DOHH2 (cell line): Measurements from ENCODE around the gene C1orf50.

Experiments used
- H3F3A ChIP-seq: fragments of 200-600 bp; sonication (generic), shearing (Covaris generic); 2 replicates; pipeline ENCODE4 v1.6.0; 2016; ENCODE audit warnings: antibody characterized with exemption, mild to moderate bottlenecking; ENCODE audit not compliant: control insufficient read depth, insufficient read depth
- H3K27ac ChIP-seq: fragments of 200-600 bp; sonication (generic); 2 replicates; pipeline ENCODE4 v1.5.1; 2014; ENCODE audit warnings: low read depth, mild to moderate bottlenecking, low read length, moderate library complexity
- H3K27me3 ChIP-seq: fragments of 200-600 bp; sonication (generic); 2 replicates; pipeline ENCODE4 v1.6.1; 2014; ENCODE audit warnings: mild to moderate bottlenecking, low read length, mixed read lengths; ENCODE audit not compliant: control insufficient read depth
- H3K36me3 ChIP-seq: fragments of 200-600 bp; sonication (generic); 2 replicates; pipeline ENCODE4 v1.6.1; 2014; ENCODE audit warnings: mild to moderate bottlenecking, low read length, moderate library complexity, mixed read lengths; ENCODE audit not compliant: control insufficient read depth
- H3K4me1 ChIP-seq: fragments of 200-600 bp; sonication (generic); 2 replicates; pipeline ENCODE4 v1.6.1; 2014; ENCODE audit warnings: mild to moderate bottlenecking, low read length, mixed read lengths; ENCODE audit not compliant: control insufficient read depth
- H3K4me2 ChIP-seq: fragments of 200-600 bp; sonication (generic); 2 replicates; pipeline ENCODE4 v1.6.0; 2014; ENCODE audit warnings: mild to moderate bottlenecking, low read length, moderate library complexity
- H3K4me3 ChIP-seq: fragments of 200-600 bp; sonication (generic); 2 replicates; pipeline ENCODE4 v1.5.1; 2014; ENCODE audit warnings: mild to moderate bottlenecking, low read length, mixed read lengths
- H3K79me2 ChIP-seq: fragments of 200-600 bp; sonication (generic); 2 replicates; pipeline ENCODE4 v1.6.1; 2014; ENCODE audit warnings: mild to moderate bottlenecking, low read length, mixed read lengths; ENCODE audit not compliant: control insufficient read depth
- H3K9me2 ChIP-seq: fragments of 200-600 bp; sonication (generic); replicated peaks from 2 replicates; pipeline ENCODE4 v1.6.1; 2014; ENCODE audit warnings: mild to moderate bottlenecking, low read length, mixed read lengths; ENCODE audit not compliant: control insufficient read depth
- H3K9me3 ChIP-seq: fragments of 200-600 bp; sonication (generic); 2 replicates; pipeline ENCODE4 v1.6.1; 2014; ENCODE audit warnings: antibody characterized with exemption, low read length, mixed read lengths; ENCODE audit not compliant: control insufficient read depth, insufficient read depth
- H4K20me1 ChIP-seq: fragments of 200-600 bp; sonication (generic); 2 replicates; pipeline ENCODE4 v1.6.0; 2014; ENCODE audit warnings: low read depth, mild to moderate bottlenecking, antibody characterized with exemption, low read length, moderate library complexity; ENCODE audit not compliant: control insufficient read depth, insufficient read depth
- CTCF ChIP-seq: fragments of 200-600 bp; sonication (generic); IDR thresholded peaks from one replicate; pipeline ENCODE4 v1.5.1; 2014; ENCODE audit warnings: antibody characterized with exemption, mild to moderate bottlenecking, low read depth, low read length; ENCODE audit not compliant: poor library complexity, severe bottlenecking
- EZH2phosphoT487 ChIP-seq: fragments of 200-600 bp; sonication (generic); IDR thresholded peaks from 2 replicates; pipeline ENCODE4 v1.6.1; 2017; ENCODE audit warnings: borderline replicate concordance, mild to moderate bottlenecking, antibody characterized with exemption, low read length, moderate library complexity, mixed read lengths

C1orf50 gene

GRCh38 chr1:42742617-42743316 lies 24.3 kb upstream of the C1orf50 start:
- Histone ChIP-seq H3K4me2 (no peak overlapping the region), H3F3A (no peaks in the 10 kb centered on the region)

GRCh38 chr1:42743317-42744147 lies 23.5 kb upstream of the C1orf50 start:
- Histone ChIP-seq H3K27me3 (no peaks in the 10 kb centered on the region), H3K9me2 (no peaks in the 10 kb centered on the region), H3K9me3 (no peaks in the 10 kb centered on the region), H4K20me1 (0 out of 2 replicates have a peak, but pooled peaks cover 7% of the 10 kb centered on the region), H3K4me3 (no peak overlapping the region), H3K79me2 (no peaks in the 10 kb centered on the region), H3K27ac (no peak overlapping the region), H3K36me3 (peaks cover 19% of the 10 kb centered on the region), H3K4me1 (no peaks in the 10 kb centered on the region), H3K4me2 (no peak overlapping the region), H3F3A (no peaks in the 10 kb centered on the region)
- TF ChIP-seq EZH2phosphoT487 (no peak), CTCF (no peak)

More at GRCh38 chr1:42742617-42743316, 24.3 kb upstream of the C1orf50 start:
- Histone ChIP-seq H3K79me2 (no peaks in the 10 kb centered on the region), H4K20me1 (0 out of 2 replicates have a peak, but pooled peaks cover 7% of the 10 kb centered on the region), H3K9me2 (no peaks in the 10 kb centered on the region), H3K9me3 (no peaks in the 10 kb centered on the region), H3K4me3 (no peak overlapping the region), H3K27me3 (no peaks in the 10 kb centered on the region), H3K4me1 (no peaks in the 10 kb centered on the region), H3K27ac (no peak overlapping the region), H3K36me3 (peaks cover 19% of the 10 kb centered on the region)
- TF ChIP-seq CTCF (no peak), EZH2phosphoT487 (no peak)

GRCh38 chr1:42744148-42744413 lies 23.0 kb upstream of the C1orf50 start:
- TF ChIP-seq EZH2phosphoT487 (no peak), CTCF (no peak)
- Histone ChIP-seq H3K36me3 (peaks cover 20% of the 10 kb centered on the region), H3K4me3 (no peak overlapping the region), H3K27ac (no peak overlapping the region), H3K4me2 (no peak overlapping the region), H3F3A (no peaks in the 10 kb centered on the region), H3K79me2 (no peaks in the 10 kb centered on the region), H3K4me1 (no peaks in the 10 kb centered on the region), H3K9me3 (no peaks in the 10 kb centered on the region), H3K9me2 (no peaks in the 10 kb centered on the region), H4K20me1 (0 out of 2 replicates have a peak, but pooled peaks cover 7% of the 10 kb centered on the region), H3K27me3 (no peaks in the 10 kb centered on the region)
